IMR-90 (cell line): ENCODE measurements around the gene NDUFA13. TPM values are rescaled to one million over a fixed set of nuclear protein-coding genes. Genes with fewer than 3 reads are reported as not detected.
"Not testable (repeated sequence)": the region's sequence is repeated elsewhere in the genome, so short reads cannot be mapped to it uniquely, and the experiment has no call there.

Experiments used
- ATAC-seq: fragments of 200-7000 bp; cut with Tn5 transposase; 2 replicates; pipeline ENCODE4 v1.9.1; 2020; ENCODE audit warnings: low read depth, mild to moderate bottlenecking, moderate library complexity
- BruUV-seq: library from RNA; stranded (reverse); fragments of 400-500 nt; replicated peaks from 2 replicates; lab custom pipeline; 2021; lab: Mats Ljungman, UMichigan
- CTCF ChIA-PET: fragments of 300-600 bp; formaldehyde crosslinking; extraction: SDS; loops from one replicate; lab custom pipeline; 2021; ENCODE audit warnings: antibody characterized with exemption; lab: Yijun Ruan, JAX
- POLR2A ChIA-PET: fragments of 300-600 bp; sonication (Branson Sonifier 250); formaldehyde crosslinking; loops from one replicate; lab custom pipeline; 2022; ENCODE audit warnings: antibody characterized with exemption; ENCODE audit not compliant: unreplicated experiment; lab: Charles Lee
- DNase-seq: peaks from one replicate; pipeline ENCODE4 v3.0.0; 2013
- H2AFZ ChIP-seq: replicated peaks from 2 replicates; pipeline ENCODE3; 2013; ENCODE audit warnings: low read length, mild to moderate bottlenecking; ENCODE audit not compliant: poor library complexity
- H2AK5ac ChIP-seq: 2 replicates; pipeline ENCODE4 v1.6.1; 2013; ENCODE audit warnings: low read depth, low read length, inconsistent platforms
- H2AK9ac ChIP-seq: replicated peaks from 2 replicates; pipeline ENCODE3; 2013; ENCODE audit warnings: mild to moderate bottlenecking, low read depth, low read length, moderate library complexity; ENCODE audit not compliant: poor library complexity
- H2BK120ac ChIP-seq: 2 replicates; pipeline ENCODE4 v1.6.1; 2013; ENCODE audit warnings: low read depth, low read length, inconsistent platforms
- H2BK15ac ChIP-seq: 3 replicates; pipeline ENCODE4 v1.6.1; 2013; ENCODE audit warnings: low read depth, low read length, inconsistent platforms
- H2BK20ac ChIP-seq: 2 replicates; pipeline ENCODE4 v1.6.1; 2013; ENCODE audit warnings: low read depth, mild to moderate bottlenecking, inconsistent platforms, low read length, moderate library complexity
- H2BK5ac ChIP-seq: 2 replicates; pipeline ENCODE4 v1.6.1; 2013; ENCODE audit warnings: mild to moderate bottlenecking, low read depth, low read length, inconsistent platforms; ENCODE audit not compliant: poor library complexity, severe bottlenecking
- H3K14ac ChIP-seq: replicated peaks from 2 replicates; pipeline ENCODE4 v1.6.1; 2013; ENCODE audit warnings: low read depth, low read length, inconsistent platforms
- H3K18ac ChIP-seq: 2 replicates; pipeline ENCODE4 v1.6.1; 2013; ENCODE audit warnings: low read depth, low read length, control low read depth
- H3K23ac ChIP-seq: 2 replicates; pipeline ENCODE4 v1.6.1; 2013; ENCODE audit warnings: low read depth, low read length, inconsistent platforms
- H3K27ac ChIP-seq: 2 replicates; pipeline ENCODE4 v1.5.1; 2013; ENCODE audit warnings: mild to moderate bottlenecking, control low read depth, low read length; ENCODE audit not compliant: insufficient read depth
- H3K27me3 ChIP-seq: 2 replicates; pipeline ENCODE4 v1.6.1; 2013; ENCODE audit warnings: low read length; ENCODE audit not compliant: control insufficient read depth, insufficient read depth
- H3K36me3 ChIP-seq: 2 replicates; pipeline ENCODE4 v1.6.1; 2013; ENCODE audit warnings: low read length, mixed read lengths; ENCODE audit not compliant: control insufficient read depth, insufficient read depth
- H3K4ac ChIP-seq: 2 replicates; pipeline ENCODE4 v1.6.1; 2013; ENCODE audit warnings: low read depth, low read length, inconsistent platforms
- H3K4me1 ChIP-seq: 2 replicates; pipeline ENCODE4 v1.6.1; 2013; ENCODE audit warnings: low read length, mixed read lengths; ENCODE audit not compliant: control insufficient read depth, insufficient read depth
- H3K4me2 ChIP-seq: 2 replicates; pipeline ENCODE4 v1.6.1; 2013; ENCODE audit warnings: low read depth, mild to moderate bottlenecking, control low read depth, low read length, moderate library complexity
- H3K4me3 ChIP-seq: 2 replicates; pipeline ENCODE4 v1.5.1; 2013; ENCODE audit warnings: low read depth, mild to moderate bottlenecking, control low read depth, low read length, moderate library complexity; ENCODE audit not compliant: insufficient read depth
- H3K56ac ChIP-seq: 2 replicates; pipeline ENCODE4 v1.6.1; 2013; ENCODE audit warnings: low read length, inconsistent platforms; ENCODE audit not compliant: insufficient read depth; ENCODE audit errors: extremely low read depth
- H3K79me1 ChIP-seq, 2 experiments: 2 replicates each; pipeline ENCODE4 v1.6.1; 2013; ENCODE audit warnings: low read length in 2 of 2, inconsistent platforms in 1 of 2, low read depth in 1 of 2
- H3K9ac ChIP-seq: 2 replicates; pipeline ENCODE4 v1.6.1; 2013; ENCODE audit warnings: low read depth, low read length, control low read depth
- H3K9me1 ChIP-seq: 2 replicates; pipeline ENCODE4 v1.6.1; 2013; ENCODE audit warnings: low read length, inconsistent platforms; ENCODE audit not compliant: insufficient read depth
- H3K9me3 ChIP-seq: 2 replicates; pipeline ENCODE4 v1.6.1; 2013; ENCODE audit warnings: low read length; ENCODE audit not compliant: control insufficient read depth, insufficient read depth
- H4K20me1 ChIP-seq: 2 replicates; pipeline ENCODE4 v1.6.1; 2013; ENCODE audit warnings: low read length, inconsistent platforms; ENCODE audit not compliant: insufficient read depth
- H4K5ac ChIP-seq: 2 replicates; pipeline ENCODE4 v1.6.1; 2013; ENCODE audit warnings: mild to moderate bottlenecking, low read depth, low read length, control low read depth
- H4K8ac ChIP-seq, 2 experiments: 2 replicates each; pipeline ENCODE4 v1.6.1; 2013; ENCODE audit warnings: low read depth in 2 of 2, low read length in 2 of 2, control low read depth in 1 of 2, inconsistent platforms in 1 of 2
- H4K91ac ChIP-seq: 2 replicates; pipeline ENCODE4 v1.6.1; 2013; ENCODE audit warnings: low read depth, low read length, inconsistent platforms; ENCODE audit not compliant: insufficient read depth
- WGBS, 2 experiments: methylation state at CpG; one replicate each; pipeline versions ENCODE4 v1.1.5 to v1.1.7; 2013; ENCODE audit warnings: missing lambda C conversion rate in 2 of 2; ENCODE audit not compliant: insufficient read length in 1 of 2; ENCODE audit errors: extremely low coverage in 2 of 2; 5-methylcytosine and 5-hydroxymethylcytosine counted together
- dilution Hi-C: fragments of 300-500 bp; cut with HindIII; formaldehyde crosslinking; loops from one replicate; pipeline ENCODE4 v1.14.3; 2018; ENCODE audit warnings: low sequenced_read_pairs; ENCODE audit not compliant: unreplicated experiment
- in situ Hi-C: fragments of 300-500 bp; cut with MboI; formaldehyde crosslinking; loops from 3 replicates; pipeline ENCODE4 v1.14.3; 2019; ENCODE audit warnings: low sequenced_read_pairs, inconsistent platforms, mixed read lengths
- intact Hi-C: fragments of 100-400 bp; cut with micrococcal nuclease; formaldehyde crosslinking; loops from 2 replicates; pipeline ENCODE4 v1.10.0; 2022
- polyA plus RNA-seq, 3 experiments: library from polyadenylated mRNA; depleted of rRNA; stranded (reverse); fragments of >200 nt; gene quantifications; 2 replicates each; pipeline ENCODE4 v1.2.3, GENCODE V29; 2012; ENCODE audit warnings: low replicate concordance in 1 of 3
- total RNA-seq: library from RNA; depleted of rRNA; stranded (reverse); fragments of >200 nt; gene quantifications from 2 replicates; pipeline ENCODE4 v1.2.3, GENCODE V29; 2012

Gene NDUFA13
- total and polyA plus RNA-seq, 2 of the 4 experiments (the other 2 are of a cell fraction): 30.6 to 667 TPM

DNA sequence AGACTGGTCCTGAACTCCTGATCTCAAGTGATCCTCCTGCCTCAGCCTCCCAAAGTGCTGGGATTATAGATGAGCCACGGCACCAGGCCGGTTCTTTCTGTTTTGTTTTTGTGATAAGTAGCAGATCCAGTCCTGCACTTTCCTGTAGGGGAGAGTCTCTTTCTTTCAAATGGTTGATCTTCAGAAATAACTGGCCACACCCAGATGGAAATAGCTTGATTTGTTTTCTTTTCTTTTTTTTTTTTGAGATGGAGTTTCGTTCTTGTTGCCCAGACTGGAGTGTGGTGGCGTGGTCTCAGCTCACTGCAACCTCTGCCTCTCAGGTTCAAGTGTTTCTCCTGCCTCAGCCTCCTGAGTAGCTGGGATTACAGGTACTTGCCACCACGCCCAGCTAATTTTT is 43.9 kb upstream of the NDUFA13 start:
- H3K4me3 ChIP-seq, H2BK120ac ChIP-seq, in situ Hi-C loops, DNase-seq, H2BK5ac ChIP-seq, H2AK9ac ChIP-seq, H4K5ac ChIP-seq, H2AFZ ChIP-seq, H3K56ac ChIP-seq, H2BK15ac ChIP-seq, H3K4ac ChIP-seq, H3K27me3 ChIP-seq, H3K18ac ChIP-seq, H3K4me2 ChIP-seq, ATAC-seq, H4K8ac ChIP-seq, H2BK20ac ChIP-seq, H2AK5ac ChIP-seq, H3K14ac ChIP-seq, H4K91ac ChIP-seq, CTCF ChIA-PET, intact Hi-C loops, H3K23ac ChIP-seq, dilution Hi-C loops, H3K9ac ChIP-seq, POLR2A ChIA-PET, BruUV-seq, H3K4me1 ChIP-seq, H3K27ac ChIP-seq: not testable (repeated sequence)
- no CpG with 5 or more reads among the region's 5 CpGs for WGBS, 2 experiments
- Histone ChIP-seq H3K9me1 (peaks cover 23% of the 10 kb centered on the region), H3K79me1 (peaks cover 26 to 69% of the 10 kb centered on the region in 2 experiments), H4K20me1 (peaks cover 45% of the 10 kb centered on the region), H3K36me3 (peaks cover 13% of the 10 kb centered on the region), H3K9me3 (peaks cover 10% of the 10 kb centered on the region)
